ENCODE data around the gene UGT1A9. TPM values are rescaled to one million over a fixed set of nuclear protein-coding genes. Genes with fewer than 3 reads are reported as not detected.
"Not testable (repeated sequence)": the region's sequence is repeated elsewhere in the genome, so short reads cannot be mapped to it uniquely, and the experiment has no call there.

The UGT1A9 gene
- total RNA-seq, 4 donors from 2014 or later: 4.6 to 18.7 (median 10.5) TPM

GRCh38 chr2:233639860-233640259, 31.8 kb upstream of the UGT1A9 start:
- H3K36me3 ChIP-seq: no peaks in the 10 kb centered on the region
- no peaks in the 10 kb centered on the region for H3K9me3 ChIP-seq
- no peak overlapping the region for H3K4me3 ChIP-seq
- no peaks in the 10 kb centered on the region for H3K27me3 ChIP-seq
- peaks cover 0 to 12% (median 4%) of the 10 kb centered on the region in 4 donors for H3K4me1 ChIP-seq
- H3K27ac ChIP-seq: peak overlapping the region in 1 of 4 donors; percentile 56
- no peak for TF ChIP-seq EP300 (IDR thresholded peaks at IDR 0.05; ENCODE audit: low read depth)
- no peak for TF ChIP-seq POLR2AphosphoS5 (IDR thresholded peaks at IDR 0.05)
- no peak for TF ChIP-seq CTCF (IDR thresholded peaks at IDR 0.05)
- no peak for TF ChIP-seq POLR2A (IDR thresholded peaks at IDR 0.05)
- no peak for DNase-seq
- in situ Hi-C loops (cut with MboI; ENCODE audit: low pct_ligation_motif_present in 1 of 4, low pct_unique_long_range_greater_than_20kb in 1 of 4, low sequenced_read_pairs in 3 of 4) (no loop called here), intact Hi-C loops (cut with DNase I; ENCODE audit: low total_unique reads) (no loop called here)

- no peaks in the 10 kb centered on the region for H3K36me3 ChIP-seq
- DNase-seq: peak; percentile 38
- in situ Hi-C loops (cut with MboI; ENCODE audit: low pct_ligation_motif_present in 1 of 4, low pct_unique_long_range_greater_than_20kb in 1 of 4, low sequenced_read_pairs in 3 of 4): no loop called here
- H3K4me1 ChIP-seq: peaks cover 0 to 3% (median 0%) of the 10 kb centered on the region in 4 donors
- H3K27me3 ChIP-seq: no peaks in the 10 kb centered on the region
- intact Hi-C loops (cut with DNase I; ENCODE audit: low total_unique reads): no loop called here
- H3K9me3 ChIP-seq: peaks cover 10 to 14% of the 10 kb centered on the region in 2 donors
- WGBS, 2 donors (ENCODE audit: low coverage in 1 of 2): 100% methylated on average over 1 of the region's 1 CpG
- no peak overlapping the region for H3K4me3 ChIP-seq
- no peak overlapping the region for H3K27ac ChIP-seq
- TF ChIP-seq POLR2A (IDR thresholded peaks at IDR 0.05) (no peak), CTCF (IDR thresholded peaks at IDR 0.05) (peak; percentile 12 to 50 (median 33))
Observed at GRCh38 chr2:233643128-233643527, 28.6 kb upstream of the UGT1A9 start.

GRCh38 chr2:233646033-233646432, 25.7 kb upstream of the UGT1A9 start:
- H3K4me3 ChIP-seq; in situ Hi-C loops (cut with MboI; ENCODE audit: low pct_ligation_motif_present in 1 of 4, low pct_unique_long_range_greater_than_20kb in 1 of 4, low sequenced_read_pairs in 3 of 4); H3K27me3 ChIP-seq; H3K36me3 ChIP-seq; intact Hi-C loops (cut with DNase I; ENCODE audit: low total_unique reads); H3K27ac ChIP-seq; DNase-seq: not testable (repeated sequence)
- Histone ChIP-seq H3K9me3 (peaks cover 10 to 14% of the 10 kb centered on the region in 2 donors), H3K4me1 (peaks cover 0 to 10% (median 3%) of the 10 kb centered on the region in 4 donors)
- 82% methylated on average over 3 of the region's 3 CpGs; no CpG with 5 or more reads in 1 of the 2 donors for WGBS, 2 donors (ENCODE audit: low coverage in 1 of 2)

- H3K27ac ChIP-seq: peak overlapping the region in 3 of 4 donors; percentile 46 to 65 (median 47)
- DNase-seq: peak; percentile 54
- WGBS, 2 donors (ENCODE audit: low coverage in 1 of 2): 51% methylated on average over 4 of the region's 4 CpGs; no CpG with 5 or more reads in 1 of the 2 donors
Observed at GRCh38 chr2:233650981-233651380, 20.7 kb upstream of the UGT1A9 start.

More at GRCh38 chr2:233650981-233651380, 20.7 kb upstream of the UGT1A9 start:
- peaks cover 3 to 9% of the 10 kb centered on the region in 2 donors for H3K9me3 ChIP-seq
- no peaks in the 10 kb centered on the region for H3K36me3 ChIP-seq
- in situ Hi-C loops (cut with MboI; ENCODE audit: low pct_ligation_motif_present in 1 of 4, low pct_unique_long_range_greater_than_20kb in 1 of 4, low sequenced_read_pairs in 3 of 4): no loop called here
- H3K4me1 ChIP-seq: peaks cover 0 to 10% (median 4%) of the 10 kb centered on the region in 4 donors
- intact Hi-C loops (cut with DNase I; ENCODE audit: low total_unique reads): no loop called here
- H3K27me3 ChIP-seq: no peaks in the 10 kb centered on the region
- TF ChIP-seq CTCF (IDR thresholded peaks at IDR 0.05) (no peak), EP300 (IDR thresholded peaks at IDR 0.05; ENCODE audit: low read depth) (no peak), POLR2A (IDR thresholded peaks at IDR 0.05) (peak; percentile 14), POLR2AphosphoS5 (IDR thresholded peaks at IDR 0.05) (peak in 1 of 3 donors; percentile 38)
- H3K4me3 ChIP-seq: no peak overlapping the region

Measured in transverse colon (tissue), 4 donors.